Measurements from ENCODE around the gene NUB1.
"Not testable (repeated sequence)": the region's sequence is repeated elsewhere in the genome, so short reads cannot be mapped to it uniquely, and the experiment has no call there.

NUB1 gene

GRCh38 chr7:151341357-151342101 lies at the start of gene NUB1:
TSS of gene NUB1 (plus strand) at chr7:151341812. CDS start at chr7:151345350, 3,538 bp downstream.
- in situ Hi-C loops (cut with MboI; ENCODE audit: low sequenced_read_pairs), result no loop called here
- H3K4me3 ChIP-seq, result peak within 1 kb of the TSS; percentile 53
- H3K4me1 ChIP-seq, result peaks cover 3% of the 10 kb centered on the region; the same call in 1 of the 2 replicates
- H3K36me3 ChIP-seq (replicated peaks), result peaks cover 15% of the 10 kb centered on the region
- peak; percentile 81 to 94 for DNase-seq (ENCODE audit: low spot score in 2 of 2)
- H3K27me3 ChIP-seq (ENCODE audit: low read depth), result no peaks in the 10 kb centered on the region
- peaks cover 2% of the 10 kb centered on the region; the same call in 1 of the 2 replicates for H3K9me3 ChIP-seq

- no peaks in the 10 kb centered on the region for H3K4me1 ChIP-seq
- DNase-seq (ENCODE audit: low spot score in 2 of 2), result no peak
- no peaks in the 10 kb centered on the region for H3K36me3 ChIP-seq (replicated peaks)
- no peak overlapping the region for H3K4me3 ChIP-seq
- peaks cover 15% of the 10 kb centered on the region for H3K27me3 ChIP-seq (ENCODE audit: low read depth)
- in situ Hi-C loops (cut with MboI; ENCODE audit: low sequenced_read_pairs), result no loop called here
- peaks cover 3% of the 10 kb centered on the region; the same call in 1 of the 2 replicates for H3K9me3 ChIP-seq
These were observed 48.8 kb upstream of the NUB1 start for GRCh38 chr7:151292850-151293249.

DNA sequence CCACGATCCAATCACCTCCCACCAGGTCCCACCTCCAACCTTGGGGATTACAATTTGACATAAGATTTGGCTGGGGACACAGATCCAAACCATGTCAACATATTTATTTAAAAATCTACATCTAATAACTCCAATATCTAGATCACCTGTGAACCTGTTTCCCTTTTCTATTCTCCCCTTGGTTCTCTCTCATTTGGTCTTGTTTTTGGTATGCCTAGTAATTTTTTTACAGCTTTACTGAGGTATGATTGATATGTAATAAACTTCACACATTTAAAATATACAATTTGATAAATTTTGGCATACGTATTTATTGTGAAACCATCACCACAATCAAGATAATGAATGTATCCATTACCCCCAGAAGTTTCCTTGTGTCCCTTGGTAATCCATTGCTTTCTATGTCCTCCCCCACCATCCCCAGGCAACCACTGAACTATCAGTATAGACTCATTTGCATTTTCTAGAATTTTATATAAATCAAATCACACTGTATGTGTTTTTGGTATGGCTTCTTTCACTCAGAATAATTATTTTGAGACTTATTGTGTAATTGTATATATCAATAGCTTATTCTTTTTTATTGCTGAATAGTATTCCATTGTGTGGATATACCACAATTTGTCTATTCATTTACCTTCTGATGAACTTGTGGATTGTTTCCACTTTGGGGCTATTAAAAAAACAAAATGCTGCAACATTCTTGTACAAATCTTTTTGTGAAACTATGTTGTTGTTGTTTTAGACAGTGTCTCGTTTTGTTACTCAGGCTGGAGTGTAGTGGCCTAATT lies 45.2 kb upstream of the NUB1 start:
- peaks cover 7% of the 10 kb centered on the region for H3K27me3 ChIP-seq (ENCODE audit: low read depth)
- no peaks in the 10 kb centered on the region for H3K4me1 ChIP-seq
- DNase-seq (ENCODE audit: low spot score in 2 of 2), result no peak
- H3K4me3 ChIP-seq, result no peak overlapping the region
- H3K36me3 ChIP-seq (replicated peaks), result no peaks in the 10 kb centered on the region
- in situ Hi-C loops (cut with MboI; ENCODE audit: low sequenced_read_pairs), result no loop called here
- peaks cover 3% of the 10 kb centered on the region for H3K9me3 ChIP-seq

- peaks cover 2% of the 10 kb centered on the region for H3K4me1 ChIP-seq
- H3K9me3 ChIP-seq, result peaks cover 3% of the 10 kb centered on the region
- H3K36me3 ChIP-seq (replicated peaks), result no peaks in the 10 kb centered on the region
- H3K4me3 ChIP-seq, result no peak overlapping the region
- in situ Hi-C loops (cut with MboI; ENCODE audit: low sequenced_read_pairs), result no loop called here
- peaks cover 9% of the 10 kb centered on the region; the same call in 1 of the 2 replicates for H3K27me3 ChIP-seq (ENCODE audit: low read depth)
- DNase-seq (ENCODE audit: low spot score in 2 of 2), result no peak
These were observed 42.8 kb upstream of the NUB1 start for GRCh38 chr7:151298765-151299164.

GRCh38 chr7:151299530-151299929 lies 42.1 kb upstream of the NUB1 start:
- DNase-seq (ENCODE audit: low spot score in 2 of 2), result no peak
- Histone ChIP-seq H3K9me3 (peaks cover 3% of the 10 kb centered on the region), H3K4me3 (no peak overlapping the region), H3K4me1 (peaks cover 3% of the 10 kb centered on the region), H3K27me3 (ENCODE audit: low read depth) (peaks cover 5% of the 10 kb centered on the region; the same call in 1 of the 2 replicates), H3K36me3 (replicated peaks) (no peaks in the 10 kb centered on the region)
- in situ Hi-C loops (cut with MboI; ENCODE audit: low sequenced_read_pairs), result no loop called here

DNA sequence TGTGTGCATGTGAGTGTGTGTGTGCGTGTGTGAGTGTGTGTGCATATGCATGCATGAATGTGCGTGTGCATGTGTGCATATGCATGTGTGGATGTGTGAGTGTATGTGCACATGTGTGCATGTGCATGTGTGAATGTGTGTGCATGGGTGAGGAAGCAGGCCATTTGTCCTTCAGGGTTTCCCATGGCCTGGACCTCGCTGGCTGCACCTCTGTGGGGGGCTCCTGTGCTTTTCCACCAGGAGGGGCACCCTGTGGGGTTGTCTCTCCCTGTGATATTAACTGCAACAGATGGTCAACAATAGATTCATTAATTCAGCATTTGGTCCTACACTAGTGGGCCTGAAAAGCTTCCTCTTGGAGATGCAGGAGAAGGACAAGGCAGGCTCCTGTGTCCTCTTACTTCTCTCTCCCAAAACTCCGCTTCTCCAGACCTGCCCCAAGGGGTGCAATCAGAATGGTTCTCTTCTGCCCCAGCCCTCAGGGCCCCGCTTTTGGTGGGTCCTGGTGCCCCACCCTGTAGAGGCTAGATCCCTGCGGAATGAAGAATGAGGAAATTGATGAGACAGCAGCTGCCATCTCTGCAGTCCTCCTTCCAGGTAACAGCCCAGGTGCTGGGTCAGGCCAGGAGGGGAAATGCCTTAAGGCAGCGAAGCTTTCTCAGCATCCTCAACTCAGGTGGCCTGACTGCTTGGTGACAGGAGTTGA lies 41.5 kb upstream of the NUB1 start:
- Histone ChIP-seq H3K27me3 (ENCODE audit: low read depth) (peaks cover 5% of the 10 kb centered on the region; the same call in 1 of the 2 replicates), H3K4me1 (peaks cover 3% of the 10 kb centered on the region), H3K36me3 (replicated peaks) (no peaks in the 10 kb centered on the region), H3K4me3 (no peak overlapping the region), H3K9me3 (peaks cover 3% of the 10 kb centered on the region)
- in situ Hi-C loops (cut with MboI; ENCODE audit: low sequenced_read_pairs), result loop anchor here (10.0 kb wide), 1 partner anchor 175 kb away; no protein-coding TSS in a partner anchor
- DNase-seq (ENCODE audit: low spot score in 2 of 2), result no peak

- H3K36me3 ChIP-seq (replicated peaks), result no peaks in the 10 kb centered on the region
- DNase-seq (ENCODE audit: low spot score in 2 of 2), result no peak
- peaks cover under 1% of the 10 kb centered on the region for H3K9me3 ChIP-seq
- H3K4me3 ChIP-seq, result no peak overlapping the region
- in situ Hi-C loops (cut with MboI; ENCODE audit: low sequenced_read_pairs), result loop anchor here (10.0 kb wide), 1 partner anchor 177 kb away; no protein-coding TSS in a partner anchor
- H3K4me1 ChIP-seq, result peaks cover 3% of the 10 kb centered on the region
- peaks cover 6% of the 10 kb centered on the region; the same call in 1 of the 2 replicates for H3K27me3 ChIP-seq (ENCODE audit: low read depth)
These were observed 39.8 kb upstream of the NUB1 start for GRCh38 chr7:151301471-151302462.

GRCh38 chr7:151304251-151304650 lies 37.4 kb upstream of the NUB1 start:
- H3K4me3 ChIP-seq; DNase-seq (ENCODE audit: low spot score in 2 of 2); H3K9me3 ChIP-seq; H3K36me3 ChIP-seq (replicated peaks); H3K27me3 ChIP-seq (ENCODE audit: low read depth); H3K4me1 ChIP-seq: not testable (repeated sequence)
- in situ Hi-C loops (cut with MboI; ENCODE audit: low sequenced_read_pairs), result loop anchor here (10.0 kb wide), 1 partner anchor 179 kb away; no protein-coding TSS in a partner anchor

- H3K9me3 ChIP-seq, result no peaks in the 10 kb centered on the region
- in situ Hi-C loops (cut with MboI; ENCODE audit: low sequenced_read_pairs), result loop anchor here (10.0 kb wide), 1 partner anchor 180 kb away; no protein-coding TSS in a partner anchor
- no peak overlapping the region for H3K4me3 ChIP-seq
These were observed 36.8 kb upstream of the NUB1 start for GRCh38 chr7:151304856-151305255.

GRCh38 chr7:151306374-151306773 lies 35.2 kb upstream of the NUB1 start:
- Histone ChIP-seq H3K36me3 (replicated peaks) (no peaks in the 10 kb centered on the region), H3K4me3 (no peak overlapping the region), H3K27me3 (ENCODE audit: low read depth) (peaks cover 7% of the 10 kb centered on the region; the same call in 1 of the 2 replicates), H3K4me1 (peaks cover 3% of the 10 kb centered on the region), H3K9me3 (peaks cover 3% of the 10 kb centered on the region; the same call in 1 of the 2 replicates)
- in situ Hi-C loops (cut with MboI; ENCODE audit: low sequenced_read_pairs), result loop anchor here (10.0 kb wide), 1 partner anchor 182 kb away; no protein-coding TSS in a partner anchor
- DNase-seq (ENCODE audit: low spot score in 2 of 2), result no peak

More at GRCh38 chr7:151304856-151305255, 36.8 kb upstream of the NUB1 start:
- peaks cover 3% of the 10 kb centered on the region for H3K4me1 ChIP-seq
- H3K36me3 ChIP-seq (replicated peaks), result no peaks in the 10 kb centered on the region
- no peak for DNase-seq (ENCODE audit: low spot score in 2 of 2)
- peaks cover 7% of the 10 kb centered on the region; the same call in 1 of the 2 replicates for H3K27me3 ChIP-seq (ENCODE audit: low read depth)

- Histone ChIP-seq H3K27me3 (ENCODE audit: low read depth) (peaks cover 7% of the 10 kb centered on the region; the same call in 1 of the 2 replicates), H3K9me3 (peaks cover 3% of the 10 kb centered on the region; the same call in 1 of the 2 replicates), H3K4me1 (peaks cover 3% of the 10 kb centered on the region), H3K4me3 (no peak overlapping the region), H3K36me3 (replicated peaks) (no peaks in the 10 kb centered on the region)
- DNase-seq (ENCODE audit: low spot score in 2 of 2), result no peak
- in situ Hi-C loops (cut with MboI; ENCODE audit: low sequenced_read_pairs), result loop anchor here (10.0 kb wide), 1 partner anchor 182 kb away; no protein-coding TSS in a partner anchor
These were observed 34.8 kb upstream of the NUB1 start for GRCh38 chr7:151306860-151307259.

DNA sequence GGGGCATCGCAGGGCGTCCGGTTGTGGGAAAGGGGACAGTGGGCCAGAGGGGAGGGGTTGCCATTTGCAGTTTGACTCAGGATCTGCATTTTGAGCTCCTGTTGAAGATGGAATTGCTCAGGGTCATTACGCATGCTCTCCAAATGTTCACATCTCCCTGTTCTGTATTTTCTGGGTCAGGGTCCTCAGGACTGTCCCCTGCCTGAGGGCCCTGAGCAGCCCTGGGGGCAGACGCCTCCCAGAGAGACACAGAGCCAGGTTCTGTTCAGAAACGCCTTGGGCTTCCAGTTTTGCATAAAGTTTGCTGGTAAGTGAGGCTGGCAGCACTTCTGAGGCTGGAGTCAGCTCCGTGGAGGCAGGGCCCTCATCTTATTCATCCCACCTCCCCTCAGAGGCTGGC lies 34.1 kb upstream of the NUB1 start:
- no peaks in the 10 kb centered on the region for H3K36me3 ChIP-seq (replicated peaks)
- H3K27me3 ChIP-seq (ENCODE audit: low read depth), result peaks cover 5% of the 10 kb centered on the region; the same call in 1 of the 2 replicates
- peaks cover 3% of the 10 kb centered on the region for H3K4me1 ChIP-seq
- no peak overlapping the region for H3K4me3 ChIP-seq
- in situ Hi-C loops (cut with MboI; ENCODE audit: low sequenced_read_pairs), result loop anchor here (10.0 kb wide), 1 partner anchor 183 kb away; no protein-coding TSS in a partner anchor
- peaks cover 3% of the 10 kb centered on the region; the same call in 1 of the 2 replicates for H3K9me3 ChIP-seq
- DNase-seq (ENCODE audit: low spot score in 2 of 2), result no peak

Measured in HAP-1 (cell line).